DND-41 (cell line): ENCODE results near the gene FCRL3.

Experiments
- ATAC-seq: fragments of 200-7000 bp; cut with Tn5 transposase; 3 replicates; pipeline ENCODE4 v1.9.1; 2021; ENCODE audit warnings: low read depth; ENCODE audit not compliant: insufficient read depth
- DNase-seq: peaks from one replicate; pipeline ENCODE4 v3.0.0-alpha.2; 2020
- H2AFZ ChIP-seq: 2 replicates; pipeline ENCODE4 v1.6.0; 2012; ENCODE audit warnings: low read depth, low read length
- H3K27ac ChIP-seq: 2 replicates; pipeline ENCODE4 v1.5.1; 2012; ENCODE audit warnings: low read length, inconsistent platforms
- H3K27me3 ChIP-seq: fragments of 200-600 bp; sonication (generic); 2 replicates; pipeline ENCODE4 v1.6.0; 2012; ENCODE audit warnings: low read length, mild to moderate bottlenecking, inconsistent platforms; ENCODE audit not compliant: insufficient read depth, poor library complexity
- H3K36me3 ChIP-seq: 2 replicates; pipeline ENCODE4 v1.5.1; 2012; ENCODE audit warnings: low read length, inconsistent platforms; ENCODE audit not compliant: insufficient read depth
- H3K4me1 ChIP-seq: 2 replicates; pipeline ENCODE4 v1.5.1; 2012; ENCODE audit warnings: mild to moderate bottlenecking, low read length; ENCODE audit not compliant: insufficient read depth
- H3K4me2 ChIP-seq: 2 replicates; pipeline ENCODE4 v1.6.0; 2012; ENCODE audit warnings: mild to moderate bottlenecking, moderate library complexity, low read length, inconsistent platforms; ENCODE audit not compliant: insufficient read depth
- H3K4me3 ChIP-seq, 2 experiments: fragments of 200-600 bp in 1 of 2; shearing (Covaris generic) in 1 of 2; 2 replicates each; pipeline ENCODE4 v1.5.1; 2012 to 2016; ENCODE audit warnings: inconsistent platforms in 2 of 2, low read length in 2 of 2, mild to moderate bottlenecking in 2 of 2, low read depth in 1 of 2, moderate library complexity in 1 of 2
- H3K79me2 ChIP-seq: 2 replicates; pipeline ENCODE4 v1.6.0; 2012; ENCODE audit warnings: low read length, inconsistent platforms; ENCODE audit not compliant: insufficient read depth
- H3K9ac ChIP-seq: 2 replicates; pipeline ENCODE4 v1.6.0; 2012; ENCODE audit warnings: low read depth, mild to moderate bottlenecking, inconsistent platforms, low read length, moderate library complexity
- H3K9me3 ChIP-seq: 2 replicates; pipeline ENCODE4 v1.5.1; 2012; ENCODE audit warnings: low read length, moderate library complexity, mild to moderate bottlenecking, inconsistent platforms; ENCODE audit not compliant: insufficient read depth, severe bottlenecking
- H4K20me1 ChIP-seq: 2 replicates; pipeline ENCODE4 v1.6.0; 2012; ENCODE audit warnings: low read length; ENCODE audit not compliant: insufficient read depth
- CTCF ChIP-seq: IDR thresholded peaks from 2 replicates; pipeline ENCODE4 v1.5.1; 2012; ENCODE audit warnings: borderline replicate concordance, low read length, moderate library complexity, mild to moderate bottlenecking; ENCODE audit not compliant: poor library complexity, severe bottlenecking; ENCODE audit errors: extremely low read depth
- EZH2 ChIP-seq: IDR thresholded peaks from 3 replicates; pipeline ENCODE4 v1.6.1; 2012; ENCODE audit warnings: borderline replicate concordance, low read depth, mild to moderate bottlenecking, moderate library complexity, low read length, inconsistent platforms; ENCODE audit not compliant: severe bottlenecking

FCRL3 gene

GRCh38 chr1:157723157-157723556, 22.6 kb upstream of the FCRL3 start:
- no peak overlapping the region for H3K27ac ChIP-seq
- no peak overlapping the region for H2AFZ ChIP-seq
- no peak overlapping the region for H3K4me2 ChIP-seq
- peaks cover 18% of the 10 kb centered on the region for H3K9me3 ChIP-seq
- H3K4me1 ChIP-seq = no peaks in the 10 kb centered on the region
- H3K4me3 ChIP-seq = no peak overlapping the region
- H3K36me3 ChIP-seq = no peaks in the 10 kb centered on the region
- H3K9ac ChIP-seq = no peak overlapping the region
- H4K20me1 ChIP-seq = no peaks in the 10 kb centered on the region
- H3K79me2 ChIP-seq = no peaks in the 10 kb centered on the region
- TF ChIP-seq EZH2 (no peak), CTCF (no peak)
- DNase-seq (no peak), ATAC-seq (no peak)
- H3K27me3 ChIP-seq = no peaks in the 10 kb centered on the region

GRCh38 chr1:157721985-157722384, 21.4 kb upstream of the FCRL3 start:
- H3K27me3 ChIP-seq = no peaks in the 10 kb centered on the region
- H4K20me1 ChIP-seq = no peaks in the 10 kb centered on the region
- no peak overlapping the region for H2AFZ ChIP-seq
- no peak for TF ChIP-seq EZH2
- TF ChIP-seq CTCF = no peak
- no peaks in the 10 kb centered on the region for H3K4me1 ChIP-seq
- no peak overlapping the region for H3K27ac ChIP-seq
- H3K9me3 ChIP-seq = peaks cover 18% of the 10 kb centered on the region
- H3K4me3 ChIP-seq = no peak overlapping the region
- ATAC-seq (no peak), DNase-seq (no peak)
- H3K36me3 ChIP-seq = no peaks in the 10 kb centered on the region
- no peaks in the 10 kb centered on the region for H3K79me2 ChIP-seq
- H3K9ac ChIP-seq = no peak overlapping the region
- H3K4me2 ChIP-seq = no peak overlapping the region

- ATAC-seq (no peak), DNase-seq (no peak)
- H3K9ac ChIP-seq = no peak overlapping the region
- no peak overlapping the region for H3K27ac ChIP-seq
- H2AFZ ChIP-seq = no peak overlapping the region
- H4K20me1 ChIP-seq = no peaks in the 10 kb centered on the region
- no peaks in the 10 kb centered on the region for H3K36me3 ChIP-seq
- H3K4me2 ChIP-seq = no peak overlapping the region
- H3K27me3 ChIP-seq = no peaks in the 10 kb centered on the region
- TF ChIP-seq EZH2 = no peak
- no peak for TF ChIP-seq CTCF
- no peaks in the 10 kb centered on the region for H3K4me1 ChIP-seq
- peaks cover under 1% of the 10 kb centered on the region for H3K9me3 ChIP-seq
- H3K4me3 ChIP-seq = no peak overlapping the region
- no peaks in the 10 kb centered on the region for H3K79me2 ChIP-seq
Measured at GRCh38 chr1:157715736-157716135, 15.2 kb upstream of the FCRL3 start.

- DNase-seq (no peak), ATAC-seq (no peak)
- H3K79me2 ChIP-seq = no peaks in the 10 kb centered on the region
Measured at GRCh38 chr1:157711802-157712201, 11.2 kb upstream of the FCRL3 start.

More at GRCh38 chr1:157711802-157712201, 11.2 kb upstream of the FCRL3 start:
- H3K27me3 ChIP-seq = no peaks in the 10 kb centered on the region
- TF ChIP-seq EZH2 = no peak
- H3K36me3 ChIP-seq = no peaks in the 10 kb centered on the region
- no peak overlapping the region for H3K9ac ChIP-seq
- H3K27ac ChIP-seq = no peak overlapping the region
- H3K4me1 ChIP-seq = no peaks in the 10 kb centered on the region
- no peak overlapping the region for H2AFZ ChIP-seq
- no peaks in the 10 kb centered on the region for H3K9me3 ChIP-seq
- H3K4me3 ChIP-seq = no peak overlapping the region
- H3K4me2 ChIP-seq = no peak overlapping the region
- H4K20me1 ChIP-seq = no peaks in the 10 kb centered on the region
